ENCODE results near the gene CCDC192. TPM values are rescaled to one million over a fixed set of nuclear protein-coding genes. Genes with fewer than 3 reads are reported as not detected.

Gene CCDC192
- total RNA-seq, 2 experiments from 2014 or later = not detected

DNA sequence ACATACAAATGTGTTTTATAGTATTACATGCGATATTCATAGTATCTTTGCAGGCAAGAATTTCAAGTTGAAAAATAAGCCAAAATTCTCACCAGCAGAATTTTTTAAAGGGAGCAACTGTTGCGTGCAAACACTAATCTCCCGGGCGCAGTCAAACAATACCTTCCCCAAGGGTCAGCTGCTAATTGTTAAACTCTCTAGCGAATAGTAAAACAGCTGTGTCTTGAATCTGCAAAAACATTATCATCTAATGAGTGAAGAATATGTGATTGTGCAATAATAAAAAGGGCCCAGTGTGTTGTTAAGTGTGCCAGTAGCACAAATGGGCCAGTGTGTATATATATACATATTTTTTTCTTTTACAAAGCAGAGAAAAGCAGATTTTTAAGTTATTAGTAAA is 131.4 kb downstream of the CCDC192 start:
- Histone ChIP-seq H3K27me3 (ENCODE audit: control insufficient read depth in 1 of 2, insufficient read depth in 2 of 2, low read length in 2 of 2) (no peaks in the 10 kb centered on the region), H3K4me3 (ENCODE audit: low read length) (no peak overlapping the region), H3K27ac (ENCODE audit: low read depth in 1 of 2, low read length in 2 of 2) (no peak overlapping the region), H3K9me3 (ENCODE audit: control insufficient read depth in 1 of 2, insufficient read depth in 1 of 2, low read length in 2 of 2) (no peaks in the 10 kb centered on the region), H3K4me1 (ENCODE audit: insufficient read depth, low read length) (no peaks in the 10 kb centered on the region), H3K36me3 (ENCODE audit: insufficient read depth, low read length) (no peaks in the 10 kb centered on the region)
- no peak for DNase-seq
- Mint-ChIP-seq H3K27ac (no peak overlapping the region), H3K27me3 (peaks cover 5% of the 10 kb centered on the region), H3K9me3 (no peaks in the 10 kb centered on the region), H3K4me3 (no peak overlapping the region), H3K36me3 (ENCODE audit: low read depth) (no peaks in the 10 kb centered on the region), H3K4me1 (ENCODE audit: low read depth) (no peaks in the 10 kb centered on the region)
- ChIA-PET POLR2A (no interaction called here), CTCF (no interaction called here)
- intact Hi-C loops (cut with DNase I, micrococcal nuclease) = no loop called here
- ATAC-seq (ENCODE audit: poor library complexity) = no peak
- TF ChIP-seq, protein P1, sequence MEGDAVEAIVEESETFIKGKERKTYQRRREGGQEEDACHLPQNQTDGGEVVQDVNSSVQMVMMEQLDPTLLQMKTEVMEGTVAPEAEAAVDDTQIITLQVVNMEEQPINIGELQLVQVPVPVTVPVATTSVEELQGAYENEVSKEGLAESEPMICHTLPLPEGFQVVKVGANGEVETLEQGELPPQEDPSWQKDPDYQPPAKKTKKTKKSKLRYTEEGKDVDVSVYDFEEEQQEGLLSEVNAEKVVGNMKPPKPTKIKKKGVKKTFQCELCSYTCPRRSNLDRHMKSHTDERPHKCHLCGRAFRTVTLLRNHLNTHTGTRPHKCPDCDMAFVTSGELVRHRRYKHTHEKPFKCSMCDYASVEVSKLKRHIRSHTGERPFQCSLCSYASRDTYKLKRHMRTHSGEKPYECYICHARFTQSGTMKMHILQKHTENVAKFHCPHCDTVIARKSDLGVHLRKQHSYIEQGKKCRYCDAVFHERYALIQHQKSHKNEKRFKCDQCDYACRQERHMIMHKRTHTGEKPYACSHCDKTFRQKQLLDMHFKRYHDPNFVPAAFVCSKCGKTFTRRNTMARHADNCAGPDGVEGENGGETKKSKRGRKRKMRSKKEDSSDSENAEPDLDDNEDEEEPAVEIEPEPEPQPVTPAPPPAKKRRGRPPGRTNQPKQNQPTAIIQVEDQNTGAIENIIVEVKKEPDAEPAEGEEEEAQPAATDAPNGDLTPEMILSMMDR (IDR thresholded peaks at IDR 0.05) = no peak

DNA sequence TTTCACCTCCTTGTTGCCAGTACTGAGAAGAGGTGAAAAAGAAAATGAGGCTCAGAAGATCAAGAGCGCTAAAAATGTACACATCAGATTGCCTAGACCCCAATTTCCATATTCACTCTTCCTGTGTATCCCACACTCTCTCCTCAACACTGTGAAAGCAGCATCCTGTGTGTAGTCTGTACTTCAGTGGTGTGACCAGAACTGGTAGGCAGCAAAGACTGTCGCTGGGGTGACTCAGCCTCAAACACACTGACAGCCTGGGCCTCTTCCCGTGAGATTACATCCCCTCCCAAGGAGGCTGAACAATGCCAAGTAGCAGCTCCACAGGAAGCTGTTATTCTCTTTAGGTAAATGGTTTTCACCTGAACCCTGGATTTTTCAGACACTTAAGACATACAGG is 135.5 kb downstream of the CCDC192 start:
- CTCF ChIA-PET = no interaction called here
- Mint-ChIP-seq H3K9me3 (no peaks in the 10 kb centered on the region), H3K4me3 (no peak overlapping the region), H3K36me3 (ENCODE audit: low read depth) (no peaks in the 10 kb centered on the region), H3K4me1 (ENCODE audit: low read depth) (no peaks in the 10 kb centered on the region), H3K27ac (no peak overlapping the region), H3K27me3 (no peaks in the 10 kb centered on the region)
- POLR2A ChIA-PET = no interaction called here
- DNase-seq (peak in 2 of 14 experiments; percentile 9 to 11), ATAC-seq (ENCODE audit: poor library complexity) (no peak)
- no peaks in the 10 kb centered on the region for H3K9me3 ChIP-seq (ENCODE audit: control insufficient read depth in 1 of 2, insufficient read depth in 1 of 2, low read length in 2 of 2)
- no peak overlapping the region for H3K4me3 ChIP-seq (ENCODE audit: low read length)
- no peaks in the 10 kb centered on the region for H3K36me3 ChIP-seq (ENCODE audit: insufficient read depth, low read length)
- H3K27me3 ChIP-seq (ENCODE audit: control insufficient read depth in 1 of 2, insufficient read depth in 2 of 2, low read length in 2 of 2) = no peaks in the 10 kb centered on the region
- intact Hi-C loops (cut with DNase I, micrococcal nuclease) = no loop called here
- TF ChIP-seq, protein P1 (IDR thresholded peaks at IDR 0.05) = no peak
- H3K4me1 ChIP-seq (ENCODE audit: insufficient read depth, low read length) = no peaks in the 10 kb centered on the region
- no peak overlapping the region for H3K27ac ChIP-seq (ENCODE audit: low read depth in 1 of 2, low read length in 2 of 2)

DNA sequence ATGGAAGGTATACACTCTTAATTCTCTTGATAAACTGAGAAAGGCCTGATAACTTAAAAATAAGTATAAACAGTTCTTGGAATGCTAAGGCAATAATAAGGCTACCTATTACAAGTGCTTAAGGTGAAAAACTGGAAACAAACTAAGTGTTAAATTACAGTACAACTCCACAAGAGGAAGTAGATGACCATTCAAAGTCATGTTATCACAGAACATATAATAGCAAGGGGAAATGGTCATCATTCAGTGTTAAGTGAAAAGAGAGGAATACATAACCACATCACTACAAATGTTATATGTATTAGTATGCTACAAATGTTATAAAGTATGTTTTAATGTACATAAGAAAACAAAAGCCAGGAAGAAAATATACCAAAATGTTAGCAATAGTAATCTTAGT is 135.9 kb downstream of the CCDC192 start:
- DNase-seq (no peak), ATAC-seq (ENCODE audit: poor library complexity) (no peak)
- H3K27ac Mint-ChIP-seq = no peak overlapping the region
- H3K27ac ChIP-seq (ENCODE audit: low read depth in 1 of 2, low read length in 2 of 2) = no peak overlapping the region
- intact Hi-C loops (cut with DNase I, micrococcal nuclease) = no loop called here
- H3K4me3 Mint-ChIP-seq = no peak overlapping the region
- no peaks in the 10 kb centered on the region for H3K36me3 Mint-ChIP-seq (ENCODE audit: low read depth)
- no peaks in the 10 kb centered on the region for H3K9me3 ChIP-seq (ENCODE audit: control insufficient read depth in 1 of 2, insufficient read depth in 1 of 2, low read length in 2 of 2)
- no peaks in the 10 kb centered on the region for H3K27me3 ChIP-seq (ENCODE audit: control insufficient read depth in 1 of 2, insufficient read depth in 2 of 2, low read length in 2 of 2)
- TF ChIP-seq, protein P1 (IDR thresholded peaks at IDR 0.05) = no peak
- H3K4me1 ChIP-seq (ENCODE audit: insufficient read depth, low read length) = no peaks in the 10 kb centered on the region
- no peaks in the 10 kb centered on the region for H3K9me3 Mint-ChIP-seq
- ChIA-PET CTCF (no interaction called here), POLR2A (no interaction called here)
- no peak overlapping the region for H3K4me3 ChIP-seq (ENCODE audit: low read length)
- no peaks in the 10 kb centered on the region for H3K27me3 Mint-ChIP-seq
- no peaks in the 10 kb centered on the region for H3K36me3 ChIP-seq (ENCODE audit: insufficient read depth, low read length)
- no peaks in the 10 kb centered on the region for H3K4me1 Mint-ChIP-seq (ENCODE audit: low read depth)

Data from CD4-positive, alpha-beta T cell (primary cell).